Breast epithelium (tissue), 4 donors: ENCODE measurements around the gene PRTFDC1. TPM values are rescaled to one million over a fixed set of nuclear protein-coding genes. Genes with fewer than 3 reads are reported as not detected.

Experiments
- DNase-seq, 2 donors: peaks; one replicate each; pipeline ENCODE4 v3.0.0-alpha.2; 2019; ENCODE audit warnings: low spot score in 2 of 2
- H3K27ac ChIP-seq, 2 donors: fragments of 200-600 bp; sonication (generic) in 1 of 2; one replicate each; pipeline ENCODE4 v1.5.1; 2016 to 2019; ENCODE audit warnings: mild to moderate bottlenecking in 1 of 2
- H3K27me3 ChIP-seq, 2 donors: fragments of 200-600 bp; sonication (generic) in 1 of 2; one replicate each; pipeline versions ENCODE4 v1.5.1 to v1.6.0; 2017 to 2019; ENCODE audit warnings: control low read depth in 1 of 2, mild to moderate bottlenecking in 1 of 2
- H3K36me3 ChIP-seq: fragments of 200-600 bp; one replicate; pipeline ENCODE4 v1.5.1; 2019
- H3K4me1 ChIP-seq, 2 donors: fragments of 200-600 bp; sonication (generic); one replicate each; pipeline ENCODE4 v1.5.1; 2016 to 2019; ENCODE audit warnings: control low read depth in 1 of 2
- H3K4me3 ChIP-seq, 3 donors: fragments of 200-600 bp; sonication (generic); 1 replicate in 2 of 3; 2 replicates in 1 of 3; pipeline ENCODE4 v1.5.1; 2016 to 2019; ENCODE audit warnings: mild to moderate bottlenecking in 3 of 3, moderate library complexity in 2 of 3
- H3K9me3 ChIP-seq, 2 donors: fragments of 200-600 bp; sonication (generic) in 1 of 2; one replicate each; pipeline ENCODE4 v1.5.1; 2016 to 2019; ENCODE audit warnings: control low read depth in 1 of 2
- CTCF ChIP-seq, 3 donors: fragments of 450-650 bp; IDR thresholded peaks; one replicate each; pipeline ENCODE4 v1.5.1; 2016 to 2017; ENCODE audit warnings: antibody characterized with exemption in 3 of 3, mild to moderate bottlenecking in 3 of 3, moderate library complexity in 3 of 3
- POLR2A ChIP-seq: fragments of 450-650 bp; IDR thresholded peaks from one replicate; pipeline ENCODE4 v1.6.1; 2016; ENCODE audit warnings: antibody characterized with exemption, mild to moderate bottlenecking, moderate library complexity
- POLR2AphosphoS5 ChIP-seq, 3 donors: sonication (generic); formaldehyde crosslinking; IDR thresholded peaks; one replicate each; pipeline ENCODE4 v1.6.1; 2017; ENCODE audit warnings: antibody characterized with exemption in 3 of 3
- intact Hi-C: fragments of 100-400 bp; cut with DNase I; formaldehyde crosslinking; loops from one replicate; pipeline ENCODE4 v1.15.1; 2023; ENCODE audit warnings: low total_unique reads
- total RNA-seq, 3 donors: library from RNA; depleted of rRNA; stranded (reverse); fragments of >200 nt; gene quantifications; one replicate each; pipeline ENCODE4 v1.1.0, GENCODE V29; 2016

Gene PRTFDC1
- total RNA-seq, 3 donors from 2014 or later, result 2.6 to 6.6 (median 3.3) TPM

GRCh38 chr10:24869354-24870015 is 82.9 kb downstream of the PRTFDC1 start:
- H3K36me3 ChIP-seq, result no peaks in the 10 kb centered on the region
- intact Hi-C loops, result no loop called here
- H3K9me3 ChIP-seq, result no peaks in the 10 kb centered on the region
- H3K27ac ChIP-seq, result no peak overlapping the region
- TF ChIP-seq CTCF (IDR thresholded peaks at IDR 0.05), result no peak
- TF ChIP-seq POLR2AphosphoS5 (IDR thresholded peaks at IDR 0.05), result no peak
- no peak for TF ChIP-seq POLR2A
- H3K4me1 ChIP-seq, result no peaks in the 10 kb centered on the region
- H3K27me3 ChIP-seq, result no peaks in the 10 kb centered on the region
- DNase-seq, result no peak
- H3K4me3 ChIP-seq, result no peak overlapping the region

- TF ChIP-seq CTCF (IDR thresholded peaks at IDR 0.05), result no peak
- TF ChIP-seq POLR2A, result no peak
- TF ChIP-seq POLR2AphosphoS5 (IDR thresholded peaks at IDR 0.05), result no peak
- Histone ChIP-seq H3K27me3 (no peaks in the 10 kb centered on the region), H3K36me3 (no peaks in the 10 kb centered on the region), H3K4me1 (no peaks in the 10 kb centered on the region), H3K4me3 (peak overlapping the region; percentile 21 to 52 (median 33)), H3K27ac (peak overlapping the region; percentile 38 to 61), H3K9me3 (no peaks in the 10 kb centered on the region)
- DNase-seq, result peak in 1 of 2 donors; percentile 46
- intact Hi-C loops, result no loop called here
Measured at GRCh38 chr10:24866604-24867583, 85.5 kb downstream of the PRTFDC1 start.

- no peak overlapping the region for H3K4me3 ChIP-seq
- no peak for TF ChIP-seq POLR2A
- intact Hi-C loops, result no loop called here
Measured at GRCh38 chr10:24865783-24866182, 86.6 kb downstream of the PRTFDC1 start.

DNA sequence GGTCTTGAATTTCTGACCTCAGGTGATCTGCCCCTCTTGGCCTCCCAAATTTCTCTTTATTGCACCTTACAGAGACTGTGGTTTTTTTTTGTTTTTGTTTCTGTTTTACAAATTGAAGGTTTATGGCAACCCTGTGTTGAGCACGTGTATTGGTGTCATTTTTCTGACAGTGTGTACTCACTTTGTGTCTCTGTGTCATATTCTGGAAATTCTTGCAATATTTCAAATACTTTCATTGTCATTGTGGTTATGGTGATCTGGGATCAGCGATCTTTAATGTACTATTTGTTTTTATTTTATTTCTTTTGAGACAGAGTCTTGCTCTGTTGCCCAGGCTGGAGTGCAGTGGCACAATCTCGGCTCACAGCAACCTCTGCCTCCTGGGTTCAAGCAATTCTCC is 89.8 kb downstream of the PRTFDC1 start:
- Histone ChIP-seq H3K27me3 (no peaks in the 10 kb centered on the region), H3K27ac (no peak overlapping the region), H3K4me1 (no peaks in the 10 kb centered on the region), H3K4me3 (no peak overlapping the region), H3K9me3 (no peaks in the 10 kb centered on the region), H3K36me3 (no peaks in the 10 kb centered on the region)
- intact Hi-C loops, result no loop called here
- DNase-seq, result no peak
- TF ChIP-seq POLR2A (no peak), CTCF (IDR thresholded peaks at IDR 0.05) (no peak), POLR2AphosphoS5 (IDR thresholded peaks at IDR 0.05) (no peak)

More at GRCh38 chr10:24865783-24866182, 86.6 kb downstream of the PRTFDC1 start:
- no peaks in the 10 kb centered on the region for H3K4me1 ChIP-seq
- no peak for DNase-seq
- no peaks in the 10 kb centered on the region for H3K27me3 ChIP-seq
- H3K9me3 ChIP-seq, result no peaks in the 10 kb centered on the region
- no peak overlapping the region for H3K27ac ChIP-seq
- H3K36me3 ChIP-seq, result no peaks in the 10 kb centered on the region

- Histone ChIP-seq H3K27me3 (no peaks in the 10 kb centered on the region), H3K4me3 (no peak overlapping the region), H3K4me1 (no peaks in the 10 kb centered on the region), H3K36me3 (no peaks in the 10 kb centered on the region), H3K9me3 (no peaks in the 10 kb centered on the region), H3K27ac (no peak overlapping the region)
- no peak for TF ChIP-seq CTCF (IDR thresholded peaks at IDR 0.05)
- TF ChIP-seq POLR2A, result no peak
- TF ChIP-seq POLR2AphosphoS5 (IDR thresholded peaks at IDR 0.05), result no peak
- intact Hi-C loops, result no loop called here
- DNase-seq, result no peak
Measured at GRCh38 chr10:24858288-24859270, 93.8 kb downstream of the PRTFDC1 start.
